Right atrium auricular region (tissue), 2 donors: ENCODE data around the gene LHFPL2. TPM values are rescaled to one million over a fixed set of nuclear protein-coding genes. Genes with fewer than 3 reads are reported as not detected.
A peak's percentile ranks its signal among the peaks of the same experiment; 100 is the strongest.
"Not testable (repeated sequence)": the region's sequence is repeated elsewhere in the genome, so short reads cannot be mapped to it uniquely, and the experiment has no call there.

Experiments
- DNase-seq: peaks from one replicate; pipeline ENCODE4 v3.0.0-alpha.2; 2019; ENCODE audit warnings: low spot score
- H3K27ac ChIP-seq, 2 donors: fragments of 200-600 bp; sonication (generic); 1 replicate in 1 of 2; 2 replicates in 1 of 2; pipeline ENCODE4 v1.5.1; 2016 to 2019
- H3K27me3 ChIP-seq, 2 donors: fragments of 200-600 bp; sonication (generic); one replicate each; pipeline versions ENCODE4 v1.5.1 to v1.6.0; 2017 to 2019
- H3K36me3 ChIP-seq: fragments of 200-600 bp; sonication (generic); one replicate; pipeline ENCODE4 v1.5.1; 2016
- H3K4me1 ChIP-seq, 2 donors: fragments of 200-600 bp; sonication (generic); one replicate each; pipeline versions ENCODE4 v1.5.1 to v1.6.0; 2017 to 2019
- H3K4me3 ChIP-seq, 2 donors: fragments of 200-600 bp; sonication (generic); 1 replicate in 1 of 2; 2 replicates in 1 of 2; pipeline ENCODE4 v1.5.1; 2017 to 2019; ENCODE audit warnings: mild to moderate bottlenecking in 1 of 2, moderate library complexity in 1 of 2
- H3K9me3 ChIP-seq, 2 donors: fragments of 200-600 bp; sonication (generic); one replicate each; pipeline ENCODE4 v1.5.1; 2019
- total RNA-seq, 2 donors: library from RNA; depleted of rRNA; stranded (reverse); fragments of >200 nt; gene quantifications; one replicate each; pipeline ENCODE4 v1.1.0, GENCODE V29; 2016
- TF ChIP-seq, protein P1 (sequence below), 2 donors: fragments of 200-600 bp; sonication (generic); IDR thresholded peaks; one replicate each; pipeline ENCODE4 v1.5.1; 2019; ENCODE audit warnings: antibody characterized with exemption in 2 of 2

The LHFPL2 gene, protein sequence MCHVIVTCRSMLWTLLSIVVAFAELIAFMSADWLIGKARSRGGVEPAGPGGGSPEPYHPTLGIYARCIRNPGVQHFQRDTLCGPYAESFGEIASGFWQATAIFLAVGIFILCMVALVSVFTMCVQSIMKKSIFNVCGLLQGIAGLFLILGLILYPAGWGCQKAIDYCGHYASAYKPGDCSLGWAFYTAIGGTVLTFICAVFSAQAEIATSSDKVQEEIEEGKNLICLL
- total RNA-seq: 10 to 100 TPM in 1 of 2 donors, 1 to 10 TPM in 1; 9.9 to 15.9 TPM

DNA sequence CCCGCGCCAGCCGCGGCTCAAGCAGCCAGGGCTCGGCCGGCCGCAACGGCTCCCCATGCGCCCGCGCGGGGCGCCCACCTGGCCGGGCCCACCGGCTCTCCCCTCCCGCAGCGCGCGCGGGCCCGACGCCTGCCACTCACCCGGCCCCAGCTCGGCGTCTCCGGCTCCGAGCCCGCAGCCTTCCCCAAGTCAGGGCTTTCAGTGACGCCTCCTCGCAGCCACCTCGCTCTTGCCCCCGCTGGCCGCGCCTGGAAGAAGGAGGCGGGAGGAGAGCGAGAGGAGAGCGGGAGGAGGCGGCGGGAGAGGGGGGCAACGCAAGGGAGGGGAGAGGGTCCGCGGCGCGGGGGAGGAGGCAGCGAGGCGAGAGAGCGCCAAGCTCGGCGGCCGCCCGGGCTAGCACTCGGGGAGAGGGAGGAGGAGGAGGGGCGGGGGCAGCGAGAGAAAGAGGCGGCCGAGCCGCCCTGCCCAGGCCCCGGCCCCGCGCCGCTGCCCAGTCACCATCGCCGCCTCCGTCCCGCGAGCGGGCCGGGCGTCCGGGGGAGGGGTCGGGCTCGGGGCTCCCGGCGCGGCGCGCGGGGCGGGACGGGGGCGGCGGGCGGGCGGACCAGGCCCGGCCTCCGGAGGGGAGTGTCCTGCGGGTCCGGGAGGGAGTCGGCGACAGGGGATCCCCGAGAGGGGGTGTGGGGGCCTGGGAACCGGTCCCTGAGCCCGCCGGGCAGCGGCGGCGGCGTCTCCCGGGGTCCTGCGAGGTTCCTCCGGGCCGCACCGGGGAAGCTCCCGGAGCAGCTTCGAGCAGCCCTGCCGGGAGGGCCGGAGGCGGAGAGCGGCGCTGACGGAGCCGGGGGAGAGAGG lies at the start of gene LHFPL2:
Gene LHFPL2 (minus strand): TSS at position 414 of the 852 bp plus-strand sequence. CDS start 138,559 bp downstream, outside the sequence.
- Histone ChIP-seq H3K4me1 (peaks cover 0 to 32% of the 10 kb centered on the region in 2 donors), H3K36me3 (no peaks in the 10 kb centered on the region), H3K9me3 (no peaks in the 10 kb centered on the region), H3K27ac (peak within 1 kb of the TSS; percentile 93 to 95), H3K27me3 (no peaks in the 10 kb centered on the region), H3K4me3 (peak within 1 kb of the TSS; percentile 83 to 84)
- TF ChIP-seq, protein P1, sequence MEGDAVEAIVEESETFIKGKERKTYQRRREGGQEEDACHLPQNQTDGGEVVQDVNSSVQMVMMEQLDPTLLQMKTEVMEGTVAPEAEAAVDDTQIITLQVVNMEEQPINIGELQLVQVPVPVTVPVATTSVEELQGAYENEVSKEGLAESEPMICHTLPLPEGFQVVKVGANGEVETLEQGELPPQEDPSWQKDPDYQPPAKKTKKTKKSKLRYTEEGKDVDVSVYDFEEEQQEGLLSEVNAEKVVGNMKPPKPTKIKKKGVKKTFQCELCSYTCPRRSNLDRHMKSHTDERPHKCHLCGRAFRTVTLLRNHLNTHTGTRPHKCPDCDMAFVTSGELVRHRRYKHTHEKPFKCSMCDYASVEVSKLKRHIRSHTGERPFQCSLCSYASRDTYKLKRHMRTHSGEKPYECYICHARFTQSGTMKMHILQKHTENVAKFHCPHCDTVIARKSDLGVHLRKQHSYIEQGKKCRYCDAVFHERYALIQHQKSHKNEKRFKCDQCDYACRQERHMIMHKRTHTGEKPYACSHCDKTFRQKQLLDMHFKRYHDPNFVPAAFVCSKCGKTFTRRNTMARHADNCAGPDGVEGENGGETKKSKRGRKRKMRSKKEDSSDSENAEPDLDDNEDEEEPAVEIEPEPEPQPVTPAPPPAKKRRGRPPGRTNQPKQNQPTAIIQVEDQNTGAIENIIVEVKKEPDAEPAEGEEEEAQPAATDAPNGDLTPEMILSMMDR (IDR thresholded peaks at IDR 0.05): no peak
- DNase-seq: peak; percentile 76

DNA sequence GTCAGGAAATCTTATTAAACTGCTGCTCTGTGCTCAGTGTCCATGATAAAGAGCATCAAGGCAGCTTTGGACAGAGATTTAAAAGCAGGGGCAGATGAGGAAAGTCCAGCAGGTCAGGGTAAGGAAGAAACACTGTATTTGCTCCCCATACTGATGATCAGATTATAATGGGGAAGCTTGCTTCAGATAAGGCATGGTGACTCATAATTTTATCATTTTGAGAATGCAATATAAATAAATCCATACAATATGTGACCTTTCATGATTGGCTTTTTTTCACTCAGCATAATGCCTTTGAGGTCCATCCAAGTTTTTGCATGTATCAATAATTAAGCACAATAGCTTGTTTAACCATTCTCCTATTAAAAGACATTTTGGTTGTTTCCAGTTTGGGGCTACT lies 48.1 kb upstream of the LHFPL2 start:
- Histone ChIP-seq H3K36me3 (no peaks in the 10 kb centered on the region), H3K4me1 (no peaks in the 10 kb centered on the region), H3K9me3 (peaks cover 0 to 13% of the 10 kb centered on the region in 2 donors), H3K27ac (no peak overlapping the region), H3K27me3 (no peaks in the 10 kb centered on the region), H3K4me3 (no peak overlapping the region)
- no peak for DNase-seq
- TF ChIP-seq, protein P1 (IDR thresholded peaks at IDR 0.05): no peak

DNA sequence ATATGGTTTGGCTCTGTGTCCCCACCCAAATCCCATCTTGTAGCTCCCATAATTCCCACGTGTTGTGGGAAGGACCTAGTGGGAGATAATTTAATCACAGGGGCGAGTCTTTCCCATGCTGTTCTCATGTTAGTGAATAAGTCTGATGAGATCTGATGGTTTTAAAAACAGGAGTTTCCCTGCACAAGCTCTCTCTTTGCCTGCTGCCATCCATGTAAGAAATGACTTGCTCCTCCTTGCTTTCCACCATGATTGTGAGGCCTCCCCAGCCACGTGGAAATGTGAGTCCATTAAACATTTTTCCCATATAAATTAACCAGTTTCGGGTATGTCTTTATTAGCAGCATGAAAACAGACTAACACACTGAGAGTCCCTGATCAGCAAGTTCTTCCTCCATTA lies 47.5 kb upstream of the LHFPL2 start:
- not testable (repeated sequence) for H3K4me1 ChIP-seq, H3K27ac ChIP-seq, H3K4me3 ChIP-seq, H3K27me3 ChIP-seq, H3K36me3 ChIP-seq, DNase-seq
- H3K9me3 ChIP-seq: peaks cover 0 to 13% of the 10 kb centered on the region in 2 donors

DNA sequence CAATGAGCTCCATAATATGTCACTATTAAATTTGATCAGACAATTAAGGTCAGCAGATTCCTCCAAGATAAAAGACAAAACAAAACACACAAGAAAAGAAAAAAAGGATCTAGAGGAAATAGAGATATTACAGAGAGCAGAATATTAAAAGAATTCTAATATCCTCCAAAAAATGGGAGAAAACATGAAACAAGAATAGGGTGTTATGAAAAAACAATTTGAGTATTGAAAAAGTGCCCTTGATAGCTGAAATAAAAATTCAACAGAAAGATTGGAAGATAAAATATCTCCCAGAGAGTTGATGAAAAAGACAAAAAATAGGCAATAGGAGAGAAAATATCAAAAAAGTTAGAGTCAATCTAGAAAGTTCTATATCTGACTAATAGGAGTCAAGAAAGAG lies 44.8 kb upstream of the LHFPL2 start:
- peaks cover 0 to 13% of the 10 kb centered on the region in 2 donors for H3K9me3 ChIP-seq
- H3K27me3 ChIP-seq: no peaks in the 10 kb centered on the region
- DNase-seq: no peak
- H3K4me1 ChIP-seq: no peaks in the 10 kb centered on the region
- H3K4me3 ChIP-seq: no peak overlapping the region
- TF ChIP-seq, protein P1 (IDR thresholded peaks at IDR 0.05): no peak
- no peaks in the 10 kb centered on the region for H3K36me3 ChIP-seq
- H3K27ac ChIP-seq: no peak overlapping the region

DNA sequence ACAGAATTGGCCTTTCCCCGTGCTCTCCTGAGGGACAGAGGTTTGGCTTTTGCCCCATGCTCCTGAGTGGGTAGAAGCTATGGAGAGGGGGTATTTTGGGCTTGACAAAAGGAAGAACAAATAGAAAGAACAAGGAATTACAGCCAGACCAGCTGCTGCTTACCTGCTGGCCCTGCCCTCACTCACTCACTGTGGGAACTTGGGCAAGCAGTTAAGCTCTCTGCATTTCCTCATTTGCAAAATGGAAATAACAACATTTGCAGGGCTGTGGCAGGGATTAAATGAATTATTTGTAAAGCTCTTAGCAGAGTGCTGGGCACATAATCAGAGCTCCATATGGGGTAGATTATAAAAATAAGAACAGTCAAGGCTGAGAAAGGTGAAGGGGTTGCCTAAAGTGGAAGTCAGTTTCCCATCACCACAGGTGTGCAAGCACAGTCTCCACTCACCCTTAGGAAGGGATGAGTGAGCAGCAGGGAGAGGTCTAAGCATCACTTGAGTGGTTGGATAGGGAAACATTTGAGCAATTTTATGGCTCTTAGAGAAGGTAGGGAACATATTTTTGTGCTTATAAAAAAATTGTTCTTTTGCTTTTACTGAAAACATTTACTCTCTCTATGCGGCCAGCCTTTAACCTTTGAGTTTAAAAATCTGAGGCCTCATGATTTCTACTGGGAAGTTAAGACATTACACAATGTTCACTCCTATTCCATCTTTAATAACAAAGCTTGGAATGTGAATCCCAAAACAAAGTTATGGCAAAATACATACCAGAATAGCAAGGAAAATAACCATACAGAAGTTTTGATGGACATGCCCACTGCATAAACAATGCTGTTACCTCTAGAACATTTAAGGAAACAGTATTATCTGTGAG lies 42.8 kb upstream of the LHFPL2 start:
- Histone ChIP-seq H3K36me3 (no peaks in the 10 kb centered on the region), H3K9me3 (peaks cover 0 to 13% of the 10 kb centered on the region in 2 donors), H3K4me1 (no peaks in the 10 kb centered on the region), H3K4me3 (no peak overlapping the region), H3K27ac (no peak overlapping the region), H3K27me3 (no peaks in the 10 kb centered on the region)
- DNase-seq: no peak
- TF ChIP-seq, protein P1 (IDR thresholded peaks at IDR 0.05): no peak
